ENCODE results near the gene LNP1.

The LNP1 gene

GRCh38 chr3:100413613-100414012 is 12.3 kb downstream of the LNP1 start:
- Histone ChIP-seq H3K36me3 (ENCODE audit: insufficient read depth, low read length) (no peaks in the 10 kb centered on the region), H3K9ac (ENCODE audit: low read depth, low read length) (no peak overlapping the region), H3K4me1 (ENCODE audit: insufficient read depth, low read length) (peaks cover 21% of the 10 kb centered on the region), H3K27ac (ENCODE audit: low read depth, low read length) (no peak overlapping the region), H3K27me3 (ENCODE audit: insufficient read depth, low read length) (no peaks in the 10 kb centered on the region), H3K9me3 (ENCODE audit: insufficient read depth, low read depth, low read length) (no peaks in the 10 kb centered on the region), H3K4me3 (ENCODE audit: low read length) (no peak overlapping the region)
- WGBS = 56% methylated on average over 2 of the region's 2 CpGs

- peaks cover 21% of the 10 kb centered on the region for H3K4me1 ChIP-seq (ENCODE audit: insufficient read depth, low read length)
- H3K9ac ChIP-seq (ENCODE audit: low read depth, low read length) = no peak overlapping the region
- H3K27ac ChIP-seq (ENCODE audit: low read depth, low read length) = no peak overlapping the region
- no peak overlapping the region for H3K4me3 ChIP-seq (ENCODE audit: low read length)
- H3K9me3 ChIP-seq (ENCODE audit: insufficient read depth, low read depth, low read length) = no peaks in the 10 kb centered on the region
- H3K36me3 ChIP-seq (ENCODE audit: insufficient read depth, low read length) = no peaks in the 10 kb centered on the region
- no peaks in the 10 kb centered on the region for H3K27me3 ChIP-seq (ENCODE audit: insufficient read depth, low read length)
These were observed 14.8 kb downstream of the LNP1 start for GRCh38 chr3:100416176-100416575.

- H3K36me3 ChIP-seq (ENCODE audit: insufficient read depth, low read length) = no peaks in the 10 kb centered on the region
- peaks cover 21% of the 10 kb centered on the region for H3K4me1 ChIP-seq (ENCODE audit: insufficient read depth, low read length)
- 94% methylated on average over 1 of the region's 1 CpG for WGBS
- no peak overlapping the region for H3K4me3 ChIP-seq (ENCODE audit: low read length)
- H3K9ac ChIP-seq (ENCODE audit: low read depth, low read length) = no peak overlapping the region
- H3K27me3 ChIP-seq (ENCODE audit: insufficient read depth, low read length) = no peaks in the 10 kb centered on the region
- no peak overlapping the region for H3K27ac ChIP-seq (ENCODE audit: low read depth, low read length)
- H3K9me3 ChIP-seq (ENCODE audit: insufficient read depth, low read depth, low read length) = no peaks in the 10 kb centered on the region
These were observed 15.5 kb downstream of the LNP1 start for GRCh38 chr3:100416863-100417262.

- Histone ChIP-seq H3K9ac (ENCODE audit: low read depth, low read length) (no peak overlapping the region), H3K4me3 (ENCODE audit: low read length) (no peak overlapping the region), H3K27me3 (ENCODE audit: insufficient read depth, low read length) (no peaks in the 10 kb centered on the region), H3K4me1 (ENCODE audit: insufficient read depth, low read length) (peaks cover 9% of the 10 kb centered on the region; the same call in 1 of the 2 replicates), H3K9me3 (ENCODE audit: insufficient read depth, low read depth, low read length) (no peaks in the 10 kb centered on the region), H3K36me3 (ENCODE audit: insufficient read depth, low read length) (no peaks in the 10 kb centered on the region), H3K27ac (ENCODE audit: low read depth, low read length) (no peak overlapping the region)
- WGBS = 81% methylated on average over 1 of the region's 1 CpG
These were observed 18.1 kb downstream of the LNP1 start for GRCh38 chr3:100419406-100419805.

- WGBS = 94% methylated on average over 2 of the region's 2 CpGs
- Histone ChIP-seq H3K36me3 (ENCODE audit: insufficient read depth, low read length) (no peaks in the 10 kb centered on the region), H3K9me3 (ENCODE audit: insufficient read depth, low read depth, low read length) (no peaks in the 10 kb centered on the region), H3K27me3 (ENCODE audit: insufficient read depth, low read length) (no peaks in the 10 kb centered on the region), H3K9ac (ENCODE audit: low read depth, low read length) (no peak overlapping the region), H3K27ac (ENCODE audit: low read depth, low read length) (no peak overlapping the region), H3K4me3 (ENCODE audit: low read length) (no peak overlapping the region), H3K4me1 (ENCODE audit: insufficient read depth, low read length) (no peaks in the 10 kb centered on the region; the same call in none of the 2 replicates)
These were observed 19.5 kb downstream of the LNP1 start for GRCh38 chr3:100420885-100421284.

- no peaks in the 10 kb centered on the region for H3K27me3 ChIP-seq (ENCODE audit: insufficient read depth, low read length)
- 93% methylated on average over 5 of the region's 5 CpGs for WGBS
- H3K9me3 ChIP-seq (ENCODE audit: insufficient read depth, low read depth, low read length) = no peaks in the 10 kb centered on the region
- H3K9ac ChIP-seq (ENCODE audit: low read depth, low read length) = no peak overlapping the region
- no peak overlapping the region for H3K4me3 ChIP-seq (ENCODE audit: low read length)
- H3K4me1 ChIP-seq (ENCODE audit: insufficient read depth, low read length) = no peaks in the 10 kb centered on the region; the same call in 1 of the 2 replicates
- H3K27ac ChIP-seq (ENCODE audit: low read depth, low read length) = no peak overlapping the region
- H3K36me3 ChIP-seq (ENCODE audit: insufficient read depth, low read length) = no peaks in the 10 kb centered on the region
These were observed 22.3 kb downstream of the LNP1 start for GRCh38 chr3:100423611-100424010.

- H3K4me1 ChIP-seq (ENCODE audit: insufficient read depth, low read length) = no peaks in the 10 kb centered on the region; the same call in 1 of the 2 replicates
- H3K27ac ChIP-seq (ENCODE audit: low read depth, low read length) = no peak overlapping the region
- no peaks in the 10 kb centered on the region for H3K27me3 ChIP-seq (ENCODE audit: insufficient read depth, low read length)
- H3K9ac ChIP-seq (ENCODE audit: low read depth, low read length) = no peak overlapping the region
- H3K36me3 ChIP-seq (ENCODE audit: insufficient read depth, low read length) = no peaks in the 10 kb centered on the region
- no peaks in the 10 kb centered on the region for H3K9me3 ChIP-seq (ENCODE audit: insufficient read depth, low read depth, low read length)
- WGBS = 87% methylated on average over 2 of the region's 2 CpGs
- H3K4me3 ChIP-seq (ENCODE audit: low read length) = no peak overlapping the region
These were observed 22.9 kb downstream of the LNP1 start for GRCh38 chr3:100424261-100424660.

GRCh38 chr3:100425316-100425715 is 24.0 kb downstream of the LNP1 start:
- Histone ChIP-seq H3K4me1 (ENCODE audit: insufficient read depth, low read length) (no peaks in the 10 kb centered on the region; the same call in 1 of the 2 replicates), H3K27ac (ENCODE audit: low read depth, low read length) (no peak overlapping the region), H3K4me3 (ENCODE audit: low read length) (no peak overlapping the region), H3K27me3 (ENCODE audit: insufficient read depth, low read length) (no peaks in the 10 kb centered on the region), H3K36me3 (ENCODE audit: insufficient read depth, low read length) (no peaks in the 10 kb centered on the region), H3K9me3 (ENCODE audit: insufficient read depth, low read depth, low read length) (no peaks in the 10 kb centered on the region), H3K9ac (ENCODE audit: low read depth, low read length) (no peak overlapping the region)
- no CpG with 5 or more reads among the region's 1 CpG for WGBS

- Histone ChIP-seq H3K27ac (ENCODE audit: low read depth, low read length) (no peak overlapping the region), H3K9ac (ENCODE audit: low read depth, low read length) (no peak overlapping the region), H3K4me3 (ENCODE audit: low read length) (no peak overlapping the region), H3K27me3 (ENCODE audit: insufficient read depth, low read length) (no peaks in the 10 kb centered on the region), H3K4me1 (ENCODE audit: insufficient read depth, low read length) (no peaks in the 10 kb centered on the region; the same call in 1 of the 2 replicates), H3K36me3 (ENCODE audit: insufficient read depth, low read length) (no peaks in the 10 kb centered on the region), H3K9me3 (ENCODE audit: insufficient read depth, low read depth, low read length) (no peaks in the 10 kb centered on the region)
- 89% methylated on average over 8 of the region's 8 CpGs for WGBS
These were observed 24.8 kb downstream of the LNP1 start for GRCh38 chr3:100426067-100426682.

GRCh38 chr3:100427699-100428098 is 26.4 kb downstream of the LNP1 start:
- H3K27ac ChIP-seq (ENCODE audit: low read depth, low read length) = no peak overlapping the region
- H3K27me3 ChIP-seq (ENCODE audit: insufficient read depth, low read length) = no peaks in the 10 kb centered on the region
- H3K36me3 ChIP-seq (ENCODE audit: insufficient read depth, low read length) = no peaks in the 10 kb centered on the region
- no peak overlapping the region for H3K9ac ChIP-seq (ENCODE audit: low read depth, low read length)
- H3K9me3 ChIP-seq (ENCODE audit: insufficient read depth, low read depth, low read length) = no peaks in the 10 kb centered on the region
- WGBS = 83% methylated on average over 2 of the region's 2 CpGs
- no peaks in the 10 kb centered on the region; the same call in 1 of the 2 replicates for H3K4me1 ChIP-seq (ENCODE audit: insufficient read depth, low read length)
- H3K4me3 ChIP-seq (ENCODE audit: low read length) = no peak overlapping the region

GRCh38 chr3:100429187-100429716 is 27.9 kb downstream of the LNP1 start:
- H3K36me3 ChIP-seq (ENCODE audit: insufficient read depth, low read length) = no peaks in the 10 kb centered on the region
- no peak overlapping the region for H3K4me3 ChIP-seq (ENCODE audit: low read length)
- no peak overlapping the region for H3K9ac ChIP-seq (ENCODE audit: low read depth, low read length)
- H3K27me3 ChIP-seq (ENCODE audit: insufficient read depth, low read length) = no peaks in the 10 kb centered on the region
- no peaks in the 10 kb centered on the region for H3K9me3 ChIP-seq (ENCODE audit: insufficient read depth, low read depth, low read length)
- H3K4me1 ChIP-seq (ENCODE audit: insufficient read depth, low read length) = no peaks in the 10 kb centered on the region; the same call in 1 of the 2 replicates
- WGBS = 93% methylated on average over 2 of the region's 2 CpGs
- H3K27ac ChIP-seq (ENCODE audit: low read depth, low read length) = no peak overlapping the region
